Tibial nerve (tissue), 4 donors: ENCODE measurements around the gene HOMEZ. TPM values are rescaled to one million over a fixed set of nuclear protein-coding genes. Genes with fewer than 3 reads are reported as not detected.
"Not testable (repeated sequence)": the region's sequence is repeated elsewhere in the genome, so short reads cannot be mapped to it uniquely, and the experiment has no call there.

Experiments used
- DNase-seq, 2 donors: peaks; one replicate each; pipeline ENCODE4 v3.0.0-alpha.2; 2019; ENCODE audit warnings: low spot score in 2 of 2
- H3K27ac ChIP-seq, 4 donors: fragments of 200-600 bp; sonication (generic) in 3 of 4; one replicate each; pipeline ENCODE4 v1.5.1; 2017 to 2019; ENCODE audit warnings: mild to moderate bottlenecking in 1 of 4
- H3K27me3 ChIP-seq, 2 donors: fragments of 200-600 bp; sonication (generic) in 1 of 2; one replicate each; pipeline versions ENCODE4 v1.5.1 to v1.6.0; 2017 to 2019
- H3K36me3 ChIP-seq, 3 donors: fragments of 200-600 bp; sonication (generic); one replicate each; pipeline ENCODE4 v1.5.1; 2018 to 2019
- H3K4me1 ChIP-seq, 4 donors: fragments of 200-600 bp; sonication (generic) in 3 of 4; one replicate each; pipeline ENCODE4 v1.5.1; 2017 to 2019
- H3K4me3 ChIP-seq, 4 donors: fragments of 200-600 bp; sonication (generic) in 3 of 4; one replicate each; pipeline ENCODE4 v1.5.1; 2017 to 2019; ENCODE audit warnings: mild to moderate bottlenecking in 1 of 4, moderate library complexity in 1 of 4
- H3K9me3 ChIP-seq, 4 donors: fragments of 200-600 bp; sonication (generic) in 3 of 4; one replicate each; pipeline ENCODE4 v1.5.1; 2017 to 2019
- CTCF ChIP-seq, 5 experiments: fragments of 200-600 bp in 3 of 5; fragments of 450-650 bp in 2 of 5; sonication (generic) in 3 of 5; IDR thresholded peaks; one replicate each; pipeline ENCODE4 v1.5.1; 2016 to 2019; ENCODE audit warnings: antibody characterized with exemption in 5 of 5, mild to moderate bottlenecking in 3 of 5, moderate library complexity in 2 of 5
- EP300 ChIP-seq, 2 donors: sonication (generic); formaldehyde crosslinking; IDR thresholded peaks; one replicate each; pipeline ENCODE4 v1.6.1; 2017; ENCODE audit warnings: antibody characterized with exemption in 2 of 2, mild to moderate bottlenecking in 1 of 2
- POLR2A ChIP-seq, 2 donors: fragments of 450-650 bp; IDR thresholded peaks; one replicate each; pipeline ENCODE4 v1.6.1; 2017; ENCODE audit warnings: antibody characterized with exemption in 2 of 2, mild to moderate bottlenecking in 2 of 2, moderate library complexity in 2 of 2
- WGBS, 2 donors: methylation state at CpG; one replicate each; pipeline ENCODE4 v1.1.5; 2018; 5-methylcytosine and 5-hydroxymethylcytosine counted together
- total RNA-seq, 4 donors: library from RNA; depleted of rRNA; stranded (reverse); fragments of >200 nt; gene quantifications; one replicate each; pipeline ENCODE4 v1.1.0, GENCODE V29; 2016

The HOMEZ gene
- 10 to 100 TPM in 2 of 4 donors, 1 to 10 TPM in 2; 7.5 to 35.2 (median 10.2) TPM for total RNA-seq

- H3K27me3 ChIP-seq: no peaks in the 10 kb centered on the region
- peaks cover 0 to 27% (median 9%) of the 10 kb centered on the region in 4 donors for H3K4me1 ChIP-seq
- H3K36me3 ChIP-seq: peaks cover 0 to 6% (median 0%) of the 10 kb centered on the region in 3 donors
- peak within 1 kb of the TSS; percentile 60 to 98 (median 94) for H3K4me3 ChIP-seq
- WGBS, 2 donors: 2% methylated on average over 14 to 35 of the region's 53 CpGs
- peak within 1 kb of the TSS; percentile 95 to 98 (median 97) for H3K27ac ChIP-seq
- H3K9me3 ChIP-seq: no peaks in the 10 kb centered on the region
- DNase-seq: peak; percentile 98 to 99
- TF ChIP-seq EP300 (IDR thresholded peaks at IDR 0.05) (peak; percentile 58 to 94), POLR2A (IDR thresholded peaks at IDR 0.05) (peak; percentile 60 to 88), CTCF (IDR thresholded peaks at IDR 0.05) (peak in 4 of 5 experiments; percentile 20 to 66 (median 45))
Observed at GRCh38 chr14:23286020-23286901, at the start of gene HOMEZ. TSS of gene HOMEZ (minus strand) at chr14:23286132. CDS start at chr14:23285952, 180 bp downstream.

DNA sequence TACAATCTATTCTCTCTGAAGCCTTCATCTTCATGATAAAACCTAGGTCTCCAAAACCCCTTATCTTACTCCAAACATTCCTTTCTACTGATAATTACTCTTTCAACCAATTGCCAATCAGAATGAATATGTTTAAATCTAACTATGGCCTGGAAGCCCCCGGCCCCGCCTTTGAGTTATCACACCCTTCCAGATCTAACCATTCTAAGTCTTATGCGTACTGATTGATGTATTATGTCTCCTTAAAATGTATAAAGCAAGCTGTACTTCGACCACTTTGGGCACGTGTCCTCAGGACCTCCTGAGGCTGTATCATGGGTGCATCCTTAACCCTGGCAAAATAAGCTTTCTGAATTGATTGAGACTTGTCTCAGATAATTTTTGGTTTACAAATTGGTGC is 49.7 kb upstream of the HOMEZ start:
- DNase-seq: no peak
- no peak for TF ChIP-seq CTCF (IDR thresholded peaks at IDR 0.05)
- no peak for TF ChIP-seq POLR2A (IDR thresholded peaks at IDR 0.05)
- TF ChIP-seq EP300 (IDR thresholded peaks at IDR 0.05): no peak
- no peaks in the 10 kb centered on the region for H3K27me3 ChIP-seq
- no peak overlapping the region for H3K4me3 ChIP-seq
- H3K36me3 ChIP-seq: no peaks in the 10 kb centered on the region
- WGBS, 2 donors: 82 to 88% methylated on average over 5 of the region's 5 CpGs
- no peak overlapping the region for H3K27ac ChIP-seq
- no peaks in the 10 kb centered on the region for H3K4me1 ChIP-seq
- H3K9me3 ChIP-seq: peaks cover 0 to 4% (median 0%) of the 10 kb centered on the region in 4 donors

GRCh38 chr14:23327947-23328744 is 42.2 kb upstream of the HOMEZ start:
- Histone ChIP-seq H3K4me1 (peaks cover 0 to 26% (median 5%) of the 10 kb centered on the region in 4 donors), H3K9me3 (no peaks in the 10 kb centered on the region), H3K36me3 (peaks cover 0 to 26% (median 18%) of the 10 kb centered on the region in 3 donors), H3K27ac (peak overlapping the region in 2 of 4 donors; percentile 47 to 70), H3K27me3 (no peaks in the 10 kb centered on the region), H3K4me3 (no peak overlapping the region)
- peak; percentile 52 to 74 for DNase-seq
- TF ChIP-seq EP300 (IDR thresholded peaks at IDR 0.05) (peak in 1 of 2 donors; percentile 25), POLR2A (IDR thresholded peaks at IDR 0.05) (no peak), CTCF (IDR thresholded peaks at IDR 0.05) (peak; percentile 71 to 91 (median 77))
- 40 to 45% methylated on average over 4 of the region's 4 CpGs for WGBS, 2 donors

GRCh38 chr14:23326491-23327332 is 40.8 kb upstream of the HOMEZ start:
- WGBS, 2 donors: 72 to 74% methylated on average over 13 of the region's 13 CpGs
- no peak for DNase-seq
- Histone ChIP-seq H3K4me1 (peaks cover 5 to 37% (median 15%) of the 10 kb centered on the region in 4 donors), H3K27me3 (no peaks in the 10 kb centered on the region), H3K4me3 (no peak overlapping the region), H3K36me3 (peaks cover 0 to 30% (median 19%) of the 10 kb centered on the region in 3 donors), H3K9me3 (no peaks in the 10 kb centered on the region), H3K27ac (no peak overlapping the region)
- TF ChIP-seq POLR2A (IDR thresholded peaks at IDR 0.05) (no peak), CTCF (IDR thresholded peaks at IDR 0.05) (no peak), EP300 (IDR thresholded peaks at IDR 0.05) (no peak)

DNA sequence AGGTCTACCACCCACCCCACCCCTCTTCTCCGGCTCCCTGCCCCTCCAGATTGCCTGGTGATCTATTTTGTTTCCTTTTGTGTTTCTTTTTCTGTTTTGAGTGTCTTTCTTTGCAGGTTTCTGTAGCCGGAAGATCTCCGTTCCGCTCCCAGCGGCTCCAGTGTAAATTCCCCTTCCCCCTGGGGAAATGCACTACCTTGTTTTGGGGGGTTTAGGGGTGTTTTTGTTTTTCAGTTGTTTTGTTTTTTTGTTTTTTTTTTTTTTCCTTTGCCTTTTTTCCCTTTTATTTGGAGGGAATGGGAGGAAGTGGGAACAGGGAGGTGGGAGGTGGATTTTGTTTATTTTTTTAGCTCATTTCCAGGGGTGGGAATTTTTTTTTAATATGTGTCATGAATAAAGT is 39.8 kb upstream of the HOMEZ start:
- Histone ChIP-seq H3K36me3 (peaks cover 0 to 30% (median 19%) of the 10 kb centered on the region in 3 donors), H3K4me1 (peaks cover 5 to 37% (median 15%) of the 10 kb centered on the region in 4 donors)
- not testable (repeated sequence) for H3K27me3 ChIP-seq, H3K9me3 ChIP-seq, DNase-seq, H3K4me3 ChIP-seq, H3K27ac ChIP-seq
- 89% methylated on average over 5 of the region's 5 CpGs for WGBS, 2 donors
